ENCODE results near the gene ANKDD1A.

DNA sequence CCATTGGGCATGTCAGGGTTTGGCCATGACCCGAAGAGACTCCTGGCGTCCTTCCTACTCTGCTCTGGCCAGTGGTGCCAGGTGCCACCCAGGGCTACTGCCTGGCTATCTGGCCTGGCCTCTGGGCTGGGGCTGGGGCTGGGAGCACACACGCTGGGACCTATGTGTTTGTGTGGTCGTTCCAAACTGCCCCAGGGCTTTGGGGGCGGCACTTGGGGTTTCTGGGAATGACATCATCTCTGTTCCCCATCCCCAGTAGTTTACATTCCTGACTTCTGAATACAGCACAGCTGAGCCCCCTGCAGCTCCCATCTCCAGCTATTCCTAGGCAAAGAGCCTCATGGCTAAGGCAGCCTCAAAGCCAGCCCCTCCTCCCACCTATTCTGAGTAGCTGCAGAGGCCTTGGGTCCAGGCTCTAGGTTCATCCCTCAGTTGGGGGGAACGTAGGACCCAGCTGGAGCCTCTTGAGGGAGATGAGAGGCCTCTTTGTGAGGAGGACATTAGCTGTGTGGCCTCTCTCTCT, 45.6 kb upstream of the ANKDD1A start:
- TF ChIP-seq, protein P1, sequence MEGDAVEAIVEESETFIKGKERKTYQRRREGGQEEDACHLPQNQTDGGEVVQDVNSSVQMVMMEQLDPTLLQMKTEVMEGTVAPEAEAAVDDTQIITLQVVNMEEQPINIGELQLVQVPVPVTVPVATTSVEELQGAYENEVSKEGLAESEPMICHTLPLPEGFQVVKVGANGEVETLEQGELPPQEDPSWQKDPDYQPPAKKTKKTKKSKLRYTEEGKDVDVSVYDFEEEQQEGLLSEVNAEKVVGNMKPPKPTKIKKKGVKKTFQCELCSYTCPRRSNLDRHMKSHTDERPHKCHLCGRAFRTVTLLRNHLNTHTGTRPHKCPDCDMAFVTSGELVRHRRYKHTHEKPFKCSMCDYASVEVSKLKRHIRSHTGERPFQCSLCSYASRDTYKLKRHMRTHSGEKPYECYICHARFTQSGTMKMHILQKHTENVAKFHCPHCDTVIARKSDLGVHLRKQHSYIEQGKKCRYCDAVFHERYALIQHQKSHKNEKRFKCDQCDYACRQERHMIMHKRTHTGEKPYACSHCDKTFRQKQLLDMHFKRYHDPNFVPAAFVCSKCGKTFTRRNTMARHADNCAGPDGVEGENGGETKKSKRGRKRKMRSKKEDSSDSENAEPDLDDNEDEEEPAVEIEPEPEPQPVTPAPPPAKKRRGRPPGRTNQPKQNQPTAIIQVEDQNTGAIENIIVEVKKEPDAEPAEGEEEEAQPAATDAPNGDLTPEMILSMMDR (IDR thresholded peaks at IDR 0.05): no peak
- no peak for TF ChIP-seq POLR2A (IDR thresholded peaks at IDR 0.05)

Measured in lower leg skin (tissue), 3 donors.